HepG2 (cell line): ENCODE measurements around the gene TCEANC.

Source experiments
- NFIC ChIP-seq: IDR thresholded peaks from 2 replicates; pipeline ENCODE4 v1.6.1; 2012; ENCODE audit warnings: mild to moderate bottlenecking, low read length, inconsistent platforms
- TF ChIP-seq, protein P1 (sequence below): sonication (generic); formaldehyde crosslinking; IDR thresholded peaks from 2 replicates; pipeline ENCODE4 v1.8.0; 2022; ENCODE audit warnings: mild to moderate bottlenecking, missing genetic modification reagents
- TF ChIP-seq, protein P2 (sequence below): fragments of 450-650 bp; IDR thresholded peaks from 2 replicates; pipeline ENCODE4 v1.6.1; 2017; ENCODE audit warnings: mild to moderate bottlenecking
- TF ChIP-seq, protein P3 (sequence below): sonication (generic); formaldehyde crosslinking; IDR thresholded peaks from 2 replicates; pipeline ENCODE4 v1.4.0; 2020; ENCODE audit warnings: missing genetic modification reagents

DNA sequence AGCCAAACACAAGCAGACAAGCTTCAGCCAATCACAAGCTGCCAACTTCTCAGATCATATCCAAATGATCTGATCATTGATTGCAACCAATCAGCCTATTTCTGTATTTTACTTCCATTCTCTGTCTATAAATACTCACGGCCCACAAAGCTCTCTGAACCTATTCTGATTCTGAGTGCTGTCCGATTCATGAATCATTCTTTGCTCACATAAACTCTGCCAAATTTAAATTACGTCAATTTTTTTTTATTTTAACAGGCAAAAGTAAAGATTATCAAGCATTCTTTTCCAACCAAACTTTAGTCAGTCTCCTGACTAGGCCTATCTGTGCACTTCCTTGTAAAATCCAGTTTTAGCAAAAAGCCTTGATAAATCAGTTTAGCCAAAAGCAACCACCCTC is 1.8 kb upstream of the TCEANC start:
- TF ChIP-seq, protein P1, sequence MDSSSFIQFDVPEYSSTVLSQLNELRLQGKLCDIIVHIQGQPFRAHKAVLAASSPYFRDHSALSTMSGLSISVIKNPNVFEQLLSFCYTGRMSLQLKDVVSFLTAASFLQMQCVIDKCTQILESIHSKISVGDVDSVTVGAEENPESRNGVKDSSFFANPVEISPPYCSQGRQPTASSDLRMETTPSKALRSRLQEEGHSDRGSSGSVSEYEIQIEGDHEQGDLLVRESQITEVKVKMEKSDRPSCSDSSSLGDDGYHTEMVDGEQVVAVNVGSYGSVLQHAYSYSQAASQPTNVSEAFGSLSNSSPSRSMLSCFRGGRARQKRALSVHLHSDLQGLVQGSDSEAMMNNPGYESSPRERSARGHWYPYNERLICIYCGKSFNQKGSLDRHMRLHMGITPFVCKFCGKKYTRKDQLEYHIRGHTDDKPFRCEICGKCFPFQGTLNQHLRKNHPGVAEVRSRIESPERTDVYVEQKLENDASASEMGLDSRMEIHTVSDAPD (CRISPR knock-in tag) = no peak
- TF ChIP-seq, protein P2, sequence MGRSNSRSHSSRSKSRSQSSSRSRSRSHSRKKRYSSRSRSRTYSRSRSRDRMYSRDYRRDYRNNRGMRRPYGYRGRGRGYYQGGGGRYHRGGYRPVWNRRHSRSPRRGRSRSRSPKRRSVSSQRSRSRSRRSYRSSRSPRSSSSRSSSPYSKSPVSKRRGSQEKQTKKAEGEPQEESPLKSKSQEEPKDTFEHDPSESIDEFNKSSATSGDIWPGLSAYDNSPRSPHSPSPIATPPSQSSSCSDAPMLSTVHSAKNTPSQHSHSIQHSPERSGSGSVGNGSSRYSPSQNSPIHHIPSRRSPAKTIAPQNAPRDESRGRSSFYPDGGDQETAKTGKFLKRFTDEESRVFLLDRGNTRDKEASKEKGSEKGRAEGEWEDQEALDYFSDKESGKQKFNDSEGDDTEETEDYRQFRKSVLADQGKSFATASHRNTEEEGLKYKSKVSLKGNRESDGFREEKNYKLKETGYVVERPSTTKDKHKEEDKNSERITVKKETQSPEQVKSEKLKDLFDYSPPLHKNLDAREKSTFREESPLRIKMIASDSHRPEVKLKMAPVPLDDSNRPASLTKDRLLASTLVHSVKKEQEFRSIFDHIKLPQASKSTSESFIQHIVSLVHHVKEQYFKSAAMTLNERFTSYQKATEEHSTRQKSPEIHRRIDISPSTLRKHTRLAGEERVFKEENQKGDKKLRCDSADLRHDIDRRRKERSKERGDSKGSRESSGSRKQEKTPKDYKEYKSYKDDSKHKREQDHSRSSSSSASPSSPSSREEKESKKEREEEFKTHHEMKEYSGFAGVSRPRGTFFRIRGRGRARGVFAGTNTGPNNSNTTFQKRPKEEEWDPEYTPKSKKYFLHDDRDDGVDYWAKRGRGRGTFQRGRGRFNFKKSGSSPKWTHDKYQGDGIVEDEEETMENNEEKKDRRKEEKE = no peak
- TF ChIP-seq NFIC = no peak
- TF ChIP-seq, protein P3, sequence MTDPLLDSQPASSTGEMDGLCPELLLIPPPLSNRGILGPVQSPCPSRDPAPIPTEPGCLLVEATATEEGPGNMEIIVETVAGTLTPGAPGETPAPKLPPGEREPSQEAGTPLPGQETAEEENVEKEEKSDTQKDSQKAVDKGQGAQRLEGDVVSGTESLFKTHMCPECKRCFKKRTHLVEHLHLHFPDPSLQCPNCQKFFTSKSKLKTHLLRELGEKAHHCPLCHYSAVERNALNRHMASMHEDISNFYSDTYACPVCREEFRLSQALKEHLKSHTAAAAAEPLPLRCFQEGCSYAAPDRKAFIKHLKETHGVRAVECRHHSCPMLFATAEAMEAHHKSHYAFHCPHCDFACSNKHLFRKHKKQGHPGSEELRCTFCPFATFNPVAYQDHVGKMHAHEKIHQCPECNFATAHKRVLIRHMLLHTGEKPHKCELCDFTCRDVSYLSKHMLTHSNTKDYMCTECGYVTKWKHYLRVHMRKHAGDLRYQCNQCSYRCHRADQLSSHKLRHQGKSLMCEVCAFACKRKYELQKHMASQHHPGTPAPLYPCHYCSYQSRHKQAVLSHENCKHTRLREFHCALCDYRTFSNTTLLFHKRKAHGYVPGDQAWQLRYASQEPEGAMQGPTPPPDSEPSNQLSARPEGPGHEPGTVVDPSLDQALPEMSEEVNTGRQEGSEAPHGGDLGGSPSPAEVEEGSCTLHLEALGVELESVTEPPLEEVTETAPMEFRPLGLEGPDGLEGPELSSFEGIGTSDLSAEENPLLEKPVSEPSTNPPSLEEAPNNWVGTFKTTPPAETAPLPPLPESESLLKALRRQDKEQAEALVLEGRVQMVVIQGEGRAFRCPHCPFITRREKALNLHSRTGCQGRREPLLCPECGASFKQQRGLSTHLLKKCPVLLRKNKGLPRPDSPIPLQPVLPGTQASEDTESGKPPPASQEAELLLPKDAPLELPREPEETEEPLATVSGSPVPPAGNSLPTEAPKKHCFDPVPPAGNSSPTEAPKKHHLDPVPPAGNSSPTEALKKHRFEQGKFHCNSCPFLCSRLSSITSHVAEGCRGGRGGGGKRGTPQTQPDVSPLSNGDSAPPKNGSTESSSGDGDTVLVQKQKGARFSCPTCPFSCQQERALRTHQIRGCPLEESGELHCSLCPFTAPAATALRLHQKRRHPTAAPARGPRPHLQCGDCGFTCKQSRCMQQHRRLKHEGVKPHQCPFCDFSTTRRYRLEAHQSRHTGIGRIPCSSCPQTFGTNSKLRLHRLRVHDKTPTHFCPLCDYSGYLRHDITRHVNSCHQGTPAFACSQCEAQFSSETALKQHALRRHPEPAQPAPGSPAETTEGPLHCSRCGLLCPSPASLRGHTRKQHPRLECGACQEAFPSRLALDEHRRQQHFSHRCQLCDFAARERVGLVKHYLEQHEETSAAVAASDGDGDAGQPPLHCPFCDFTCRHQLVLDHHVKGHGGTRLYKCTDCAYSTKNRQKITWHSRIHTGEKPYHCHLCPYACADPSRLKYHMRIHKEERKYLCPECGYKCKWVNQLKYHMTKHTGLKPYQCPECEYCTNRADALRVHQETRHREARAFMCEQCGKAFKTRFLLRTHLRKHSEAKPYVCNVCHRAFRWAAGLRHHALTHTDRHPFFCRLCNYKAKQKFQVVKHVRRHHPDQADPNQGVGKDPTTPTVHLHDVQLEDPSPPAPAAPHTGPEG (CRISPR knock-in tag) = no peak
